ENCODE measurements around the gene NFYC. TPM values are rescaled to one million over a fixed set of nuclear protein-coding genes. Genes with fewer than 3 reads are reported as not detected.

NFYC gene
- total RNA-seq, 4 donors from 2014 or later, result 30.3 to 36.3 (median 33.3) TPM

DNA sequence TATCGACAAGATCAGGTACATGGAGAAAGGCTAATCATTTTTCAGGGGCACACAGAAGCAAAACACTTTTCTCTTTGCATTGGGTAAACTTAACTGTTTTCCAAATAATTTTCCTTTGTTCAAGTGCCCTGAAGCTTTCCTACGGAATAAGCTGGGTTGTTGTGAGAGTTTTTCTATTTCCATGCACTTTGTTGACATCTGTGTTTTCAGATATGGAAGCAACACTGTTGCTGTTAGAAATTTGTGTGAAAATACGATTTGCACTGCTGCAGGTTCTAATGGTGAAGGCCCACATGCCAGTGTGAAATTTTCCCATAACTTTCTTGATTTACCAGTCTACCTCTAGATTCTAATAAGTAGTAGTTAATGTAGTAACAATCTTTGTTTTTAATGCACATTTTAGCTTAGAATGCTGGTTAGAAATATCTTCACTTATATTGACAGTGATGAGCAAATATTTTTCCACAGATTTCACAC, 18.3 kb downstream of the NFYC start:
- WGBS, 2 donors, result 7 to 13% methylated on average over 3 of the region's 3 CpGs
- Histone ChIP-seq H3K9me3 (no peaks in the 10 kb centered on the region), H3K27ac (peak overlapping the region in 3 of 4 donors; percentile 41 to 83 (median 68)), H3K36me3 (no peaks in the 10 kb centered on the region), H3K4me1 (peaks cover 0 to 75% (median 21%) of the 10 kb centered on the region in 4 donors), H3K27me3 (no peaks in the 10 kb centered on the region), H3K4me3 (peak overlapping the region; percentile 15 to 55 (median 29))
- TF ChIP-seq CTCF (IDR thresholded peaks at IDR 0.05) (no peak), EP300 (IDR thresholded peaks at IDR 0.05) (no peak), POLR2A (IDR thresholded peaks at IDR 0.05) (no peak)
- DNase-seq (ENCODE audit: low spot score in 2 of 2), result no peak

DNA sequence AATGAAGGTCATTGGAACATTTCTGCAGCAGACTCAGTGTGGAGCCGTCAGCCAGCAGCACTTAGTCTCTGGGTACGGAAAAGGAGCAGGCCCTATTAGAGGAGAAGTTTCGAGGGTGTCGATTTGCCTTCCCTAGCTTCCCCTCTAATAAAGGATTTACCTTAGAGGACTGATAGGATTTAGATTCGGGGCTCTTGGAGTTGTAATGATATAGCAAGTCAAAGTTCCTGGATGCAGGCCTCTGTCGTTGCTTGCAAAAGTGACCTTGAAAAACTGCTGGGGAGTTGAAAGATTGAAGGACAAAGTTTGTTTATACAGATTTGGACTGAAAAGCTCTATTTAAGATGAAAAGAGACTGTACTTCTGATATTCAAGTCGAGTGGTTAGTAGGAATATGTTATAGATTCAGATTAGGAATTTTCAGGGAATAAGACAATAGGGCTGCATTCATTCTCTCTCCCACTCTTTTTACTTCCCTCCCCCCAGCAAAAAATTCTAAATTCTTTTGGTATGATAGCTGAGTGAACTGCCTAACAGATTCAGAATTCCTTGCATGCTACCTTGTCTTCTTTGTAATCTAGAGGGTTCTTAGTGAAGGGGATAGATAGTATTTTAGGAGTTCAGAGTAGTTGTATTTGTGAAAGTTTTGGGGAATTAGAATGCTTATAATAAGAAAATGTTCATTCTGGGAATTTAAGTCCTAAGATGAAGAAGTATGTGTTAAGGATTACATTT, 19.2 kb downstream of the NFYC start:
- H3K27me3 ChIP-seq, result no peaks in the 10 kb centered on the region
- peak overlapping the region in 1 of 4 donors; percentile 55 for H3K4me3 ChIP-seq
- TF ChIP-seq CTCF (IDR thresholded peaks at IDR 0.05), result no peak
- no peak for TF ChIP-seq EP300 (IDR thresholded peaks at IDR 0.05)
- TF ChIP-seq POLR2A (IDR thresholded peaks at IDR 0.05), result no peak
- H3K36me3 ChIP-seq, result no peaks in the 10 kb centered on the region
- peak overlapping the region; percentile 11 to 83 (median 59) for H3K27ac ChIP-seq
- peaks cover 0 to 66% (median 21%) of the 10 kb centered on the region in 4 donors for H3K4me1 ChIP-seq
- DNase-seq (ENCODE audit: low spot score in 2 of 2), result no peak
- 9 to 11% methylated on average over 7 of the region's 7 CpGs for WGBS, 2 donors
- no peaks in the 10 kb centered on the region for H3K9me3 ChIP-seq

DNA sequence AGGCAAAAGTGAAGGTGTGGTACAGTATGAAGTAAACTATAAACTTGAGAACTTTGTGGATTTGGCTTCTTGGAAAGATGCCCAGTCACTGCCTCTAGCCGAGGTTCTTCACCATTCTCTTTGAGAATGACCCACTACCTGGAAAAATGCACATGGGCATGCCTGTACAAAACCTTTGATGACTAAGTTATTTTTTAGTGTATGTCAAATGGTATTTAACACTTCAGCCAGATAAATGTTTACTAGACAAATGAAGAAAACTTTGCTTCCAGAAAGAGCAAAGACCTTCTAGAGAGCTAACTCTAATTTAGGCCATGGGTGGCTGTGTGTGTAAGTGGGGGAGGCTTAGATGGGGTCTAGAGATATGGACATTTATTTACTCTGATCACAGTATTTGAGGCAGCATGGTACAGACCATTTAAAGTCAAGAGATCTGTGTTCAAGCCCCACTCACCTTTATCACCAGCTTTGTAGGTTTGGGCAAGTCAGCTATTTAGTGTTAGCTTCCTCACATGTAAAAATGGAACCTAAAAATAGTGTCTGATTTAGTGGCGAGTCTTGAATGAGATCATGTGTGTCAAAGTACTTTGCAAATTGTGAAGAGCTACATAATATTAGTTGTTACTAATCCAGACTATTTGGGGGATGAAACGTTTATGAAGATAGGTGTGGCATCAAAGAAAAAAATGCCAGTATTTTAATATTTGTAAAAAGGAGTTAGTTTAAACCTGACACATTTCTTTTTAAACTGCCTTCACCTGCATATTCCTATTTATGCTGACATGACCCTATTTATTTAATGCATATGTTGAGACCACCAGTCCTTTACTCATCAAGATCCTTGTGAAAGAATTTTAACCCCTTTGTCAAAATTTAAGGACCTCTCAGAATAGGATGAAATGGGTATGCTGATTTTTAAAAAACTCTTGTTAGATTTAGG, 20.2 kb downstream of the NFYC start:
- Histone ChIP-seq H3K36me3 (no peaks in the 10 kb centered on the region), H3K9me3 (no peaks in the 10 kb centered on the region), H3K4me1 (peaks cover 0 to 71% (median 21%) of the 10 kb centered on the region in 4 donors), H3K27ac (peak overlapping the region in 3 of 4 donors; percentile 50 to 83 (median 68)), H3K27me3 (no peaks in the 10 kb centered on the region), H3K4me3 (peak overlapping the region in 1 of 4 donors; percentile 2)
- TF ChIP-seq POLR2A (IDR thresholded peaks at IDR 0.05) (no peak), EP300 (IDR thresholded peaks at IDR 0.05) (no peak), CTCF (IDR thresholded peaks at IDR 0.05) (no peak)
- 9 to 11% methylated on average over 3 of the region's 3 CpGs for WGBS, 2 donors
- no peak for DNase-seq (ENCODE audit: low spot score in 2 of 2)

DNA sequence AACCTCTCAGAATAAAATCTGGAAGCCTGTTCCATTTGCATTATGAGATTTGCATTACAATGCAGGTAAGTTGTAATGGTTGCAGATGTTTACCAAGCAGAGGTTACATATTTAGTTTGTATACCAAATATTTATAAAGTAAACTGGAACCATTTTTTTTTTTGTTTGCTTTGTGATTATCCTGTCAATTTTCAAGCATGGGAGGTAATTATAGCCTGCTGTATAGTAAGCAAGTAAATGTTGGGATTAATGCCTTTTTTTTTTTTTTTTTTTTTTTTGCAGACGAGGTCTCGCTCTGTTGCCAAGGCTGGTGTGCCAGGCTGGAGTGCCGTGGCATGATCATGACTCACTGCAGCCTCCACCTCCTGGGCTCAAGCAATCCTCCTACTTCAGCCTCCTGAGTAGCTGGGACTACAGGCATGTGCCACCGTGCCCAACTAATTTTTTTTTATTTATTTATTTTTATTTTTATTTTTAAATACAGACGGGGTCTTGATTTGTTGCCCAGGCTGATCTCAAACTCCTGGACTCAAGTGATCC, 21.0 kb downstream of the NFYC start:
- H3K4me1 ChIP-seq, result peaks cover 0 to 78% (median 21%) of the 10 kb centered on the region in 4 donors

More for the DNA sequence above, 21.0 kb downstream of the NFYC start:
- WGBS, 2 donors, result 71 to 79% methylated on average over 5 of the region's 5 CpGs
- peak overlapping the region in 3 of 4 donors; percentile 23 to 83 (median 66) for H3K27ac ChIP-seq
- H3K9me3 ChIP-seq, result no peaks in the 10 kb centered on the region
- DNase-seq (ENCODE audit: low spot score in 2 of 2), result no peak
- no peaks in the 10 kb centered on the region for H3K27me3 ChIP-seq
- TF ChIP-seq POLR2A (IDR thresholded peaks at IDR 0.05), result no peak
- no peak for TF ChIP-seq EP300 (IDR thresholded peaks at IDR 0.05)
- no peak for TF ChIP-seq CTCF (IDR thresholded peaks at IDR 0.05)
- H3K4me3 ChIP-seq, result no peak overlapping the region
- H3K36me3 ChIP-seq, result no peaks in the 10 kb centered on the region
